Neural cell (in vitro differentiated cells): ENCODE results near the gene MYH7B. TPM values are rescaled to one million over a fixed set of nuclear protein-coding genes. Genes with fewer than 3 reads are reported as not detected.

ENCODE experiments used
- H2AFZ ChIP-seq: fragments of 200-600, 300-800 bp; sonication (generic), shearing (Covaris generic); 2 replicates; pipeline ENCODE4 v1.6.0; 2014; ENCODE audit warnings: low read depth, mild to moderate bottlenecking, antibody characterized with exemption, low read length, moderate library complexity
- H3F3A ChIP-seq: fragments of 200-600 bp; shearing (Covaris generic); 2 replicates; pipeline ENCODE4 v1.6.1; 2016; ENCODE audit warnings: mild to moderate bottlenecking, moderate library complexity, mixed read lengths, antibody characterized with exemption, low read length; ENCODE audit not compliant: insufficient read depth, poor library complexity, severe bottlenecking
- H3K27ac ChIP-seq: fragments of 200-600, 300-800 bp; sonication (generic), shearing (Covaris generic); 2 replicates; pipeline ENCODE4 v1.5.1; 2014; ENCODE audit warnings: mild to moderate bottlenecking, low read length, moderate library complexity
- H3K27me3 ChIP-seq: fragments of 300-800, 200-600 bp; sonication (generic), shearing (Covaris generic); 2 replicates; pipeline ENCODE4 v1.6.0; 2014; ENCODE audit warnings: mild to moderate bottlenecking, low read depth, low read length, moderate library complexity; ENCODE audit not compliant: insufficient read depth
- H3K36me3 ChIP-seq: fragments of 300-800, 200-600 bp; sonication (generic), shearing (Covaris generic); 2 replicates; pipeline ENCODE4 v1.5.1; 2014; ENCODE audit warnings: mild to moderate bottlenecking, antibody characterized with exemption, low read length, moderate library complexity; ENCODE audit not compliant: insufficient read depth
- H3K4me2 ChIP-seq: fragments of 300-800, 200-600 bp; sonication (generic), shearing (Covaris generic); 2 replicates; pipeline ENCODE4 v1.6.0; 2014; ENCODE audit warnings: mild to moderate bottlenecking, low read length
- H3K4me3 ChIP-seq: fragments of 300-800, 200-600 bp; sonication (generic), shearing (Covaris generic); 2 replicates; pipeline ENCODE4 v1.5.1; 2014; ENCODE audit warnings: mild to moderate bottlenecking, low read length, moderate library complexity
- H3K79me2 ChIP-seq: fragments of 200-600 bp; shearing (Covaris generic); replicated peaks from 2 replicates; pipeline ENCODE4 v1.6.0; 2014; ENCODE audit warnings: mild to moderate bottlenecking, low read length, moderate library complexity; ENCODE audit not compliant: insufficient read depth
- H3K9ac ChIP-seq: fragments of 300-800, 200-600 bp; sonication (generic), shearing (Covaris generic); 2 replicates; pipeline ENCODE4 v1.6.1; 2016; ENCODE audit warnings: mild to moderate bottlenecking, low read length, mixed read lengths
- H3K9me2 ChIP-seq: fragments of 200-600 bp; shearing (Covaris generic); 2 replicates; pipeline ENCODE4 v1.6.1; 2016; ENCODE audit warnings: mild to moderate bottlenecking, low read length, mixed read lengths; ENCODE audit not compliant: insufficient read depth
- H3K9me3 ChIP-seq: fragments of 200-600, 300-800 bp; sonication (generic), shearing (Covaris generic); 2 replicates; pipeline ENCODE4 v1.6.1; 2016; ENCODE audit warnings: mild to moderate bottlenecking, mixed run types, low read length, moderate library complexity, mixed read lengths
- H4K20me1 ChIP-seq: fragments of 200-600 bp; shearing (Covaris generic); 2 replicates; pipeline ENCODE4 v1.6.1; 2016; ENCODE audit warnings: mild to moderate bottlenecking, mixed run types; ENCODE audit not compliant: insufficient read depth
- EP300 ChIP-seq: fragments of 450-650 bp; conservative IDR thresholded peaks from 2 replicates; pipeline ENCODE4 v1.6.1; 2014; ENCODE audit warnings: antibody characterized with exemption, mild to moderate bottlenecking, moderate library complexity; ENCODE audit not compliant: poor library complexity, severe bottlenecking
- EZH2 ChIP-seq: fragments of 200-600, 300-800 bp; shearing (Covaris generic), sonication (generic); IDR thresholded peaks from 2 replicates; pipeline ENCODE4 v1.6.1; 2014; ENCODE audit warnings: antibody characterized with exemption, low read length, borderline replicate concordance, mild to moderate bottlenecking; ENCODE audit not compliant: insufficient read depth, poor library complexity, severe bottlenecking
- RAD21 ChIP-seq: fragments of 450-650 bp; conservative IDR thresholded peaks from 2 replicates; pipeline ENCODE4 v1.6.1; 2014; ENCODE audit warnings: antibody characterized with exemption, mild to moderate bottlenecking, moderate library complexity
- SMC3 ChIP-seq: fragments of 450-650 bp; conservative IDR thresholded peaks from 2 replicates; pipeline ENCODE4 v1.6.1; 2014; ENCODE audit warnings: antibody characterized with exemption, mild to moderate bottlenecking, moderate library complexity; ENCODE audit not compliant: poor library complexity
- TAF1 ChIP-seq: IDR thresholded peaks from 2 replicates; pipeline ENCODE4 v1.6.1; 2012; ENCODE audit warnings: low read depth
- polyA plus RNA-seq: library from polyadenylated mRNA; depleted of rRNA; stranded (reverse); fragments of >200 nt; gene quantifications from 2 replicates; pipeline ENCODE4 v1.2.3, GENCODE V29; 2014
- TF ChIP-seq, protein P1 (sequence below): fragments of 450-650 bp; IDR thresholded peaks from 2 replicates; pipeline ENCODE4 v1.5.1; 2014; ENCODE audit warnings: antibody characterized with exemption, mild to moderate bottlenecking, moderate library complexity; ENCODE audit not compliant: poor library complexity, severe bottlenecking
- TF ChIP-seq, protein P2 (sequence below): IDR thresholded peaks from 2 replicates; pipeline ENCODE4 v1.6.1; 2012; ENCODE audit warnings: borderline replicate concordance

Gene MYH7B
- polyA plus RNA-seq, 1 donor from 2014 or later: not detected

DNA sequence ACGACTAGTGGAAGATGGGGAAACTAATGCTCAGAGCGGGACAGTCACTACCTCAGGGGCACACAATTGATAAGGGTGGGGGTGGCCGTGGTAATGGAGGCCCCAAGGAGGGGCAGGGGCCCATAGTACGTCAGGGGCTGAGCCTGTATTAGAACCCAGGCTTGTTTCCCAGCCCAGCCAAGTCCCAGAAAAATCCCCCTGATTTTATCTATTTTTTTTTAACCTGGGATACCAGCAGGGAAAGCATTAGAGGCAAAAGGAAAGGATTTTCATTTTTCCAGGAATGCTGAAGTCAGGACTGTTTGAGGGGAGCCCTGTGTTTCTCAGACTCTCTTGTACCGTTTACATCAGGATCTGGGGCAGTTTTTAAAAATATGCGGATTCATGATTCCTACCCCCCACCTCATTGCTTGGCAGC is 382 bp downstream of the MYH7B start:
- peak overlapping the region; percentile 77 for H3K9ac ChIP-seq
- H3K27me3 ChIP-seq: no peaks in the 10 kb centered on the region
- H3K79me2 ChIP-seq: no peaks in the 10 kb centered on the region
- no peaks in the 10 kb centered on the region for H3K9me2 ChIP-seq
- peak overlapping the region; percentile 89 for H3K4me3 ChIP-seq
- H2AFZ ChIP-seq: peak overlapping the region; percentile 81
- H3K9me3 ChIP-seq: no peaks in the 10 kb centered on the region
- no peak for TF ChIP-seq SMC3
- TF ChIP-seq, protein P1, sequence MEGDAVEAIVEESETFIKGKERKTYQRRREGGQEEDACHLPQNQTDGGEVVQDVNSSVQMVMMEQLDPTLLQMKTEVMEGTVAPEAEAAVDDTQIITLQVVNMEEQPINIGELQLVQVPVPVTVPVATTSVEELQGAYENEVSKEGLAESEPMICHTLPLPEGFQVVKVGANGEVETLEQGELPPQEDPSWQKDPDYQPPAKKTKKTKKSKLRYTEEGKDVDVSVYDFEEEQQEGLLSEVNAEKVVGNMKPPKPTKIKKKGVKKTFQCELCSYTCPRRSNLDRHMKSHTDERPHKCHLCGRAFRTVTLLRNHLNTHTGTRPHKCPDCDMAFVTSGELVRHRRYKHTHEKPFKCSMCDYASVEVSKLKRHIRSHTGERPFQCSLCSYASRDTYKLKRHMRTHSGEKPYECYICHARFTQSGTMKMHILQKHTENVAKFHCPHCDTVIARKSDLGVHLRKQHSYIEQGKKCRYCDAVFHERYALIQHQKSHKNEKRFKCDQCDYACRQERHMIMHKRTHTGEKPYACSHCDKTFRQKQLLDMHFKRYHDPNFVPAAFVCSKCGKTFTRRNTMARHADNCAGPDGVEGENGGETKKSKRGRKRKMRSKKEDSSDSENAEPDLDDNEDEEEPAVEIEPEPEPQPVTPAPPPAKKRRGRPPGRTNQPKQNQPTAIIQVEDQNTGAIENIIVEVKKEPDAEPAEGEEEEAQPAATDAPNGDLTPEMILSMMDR: peak; percentile 20
- H3F3A ChIP-seq: no peaks in the 10 kb centered on the region
- H3K27ac ChIP-seq: peak overlapping the region; percentile 80
- no peaks in the 10 kb centered on the region for H3K36me3 ChIP-seq
- no peaks in the 10 kb centered on the region for H4K20me1 ChIP-seq
- H3K4me2 ChIP-seq: peak overlapping the region; percentile 43

DNA sequence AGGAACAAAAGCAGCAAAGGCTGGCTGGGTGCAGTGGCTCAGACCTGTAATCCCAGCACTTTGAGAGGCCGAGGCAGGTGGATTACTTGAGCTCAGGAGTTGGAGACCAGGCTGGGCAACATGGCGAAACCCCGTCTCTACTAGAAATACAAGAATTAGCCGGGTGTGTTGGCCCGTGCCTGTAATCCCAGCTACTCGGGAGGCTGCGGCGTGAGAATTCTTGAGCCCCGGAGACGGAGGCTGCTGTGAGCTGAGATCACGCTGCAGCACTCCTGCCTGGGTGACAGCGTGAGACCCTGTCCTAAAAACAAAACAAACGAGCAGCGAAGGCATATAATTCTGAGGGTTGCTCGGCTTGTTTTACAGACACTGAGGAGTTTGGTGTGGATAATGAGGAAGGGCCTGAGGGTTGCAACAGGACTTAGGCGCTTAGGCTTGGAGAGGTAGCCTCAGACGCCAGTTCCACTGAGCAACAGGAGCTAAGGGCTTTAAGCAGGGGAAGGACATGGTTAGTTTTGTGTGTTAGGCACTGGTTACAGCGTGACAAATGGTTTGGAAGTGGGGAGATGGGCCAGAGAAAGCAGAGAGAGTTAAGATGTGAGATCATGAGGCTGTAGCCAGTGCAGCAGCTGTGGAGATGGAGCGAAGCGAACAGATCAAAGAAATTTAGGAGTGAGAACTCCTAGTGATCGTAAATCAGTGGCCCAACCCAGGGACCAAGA is 1.2 kb downstream of the MYH7B start:
- Histone ChIP-seq H3F3A (no peaks in the 10 kb centered on the region), H2AFZ (no peak overlapping the region), H3K9ac (peak overlapping the region; percentile 77)

More for the DNA sequence above, 1.2 kb downstream of the MYH7B start:
- Histone ChIP-seq H3K9me2 (no peaks in the 10 kb centered on the region), H3K9me3 (no peaks in the 10 kb centered on the region), H3K79me2 (no peaks in the 10 kb centered on the region), H3K27me3 (no peaks in the 10 kb centered on the region), H3K36me3 (no peaks in the 10 kb centered on the region), H3K4me3 (no peak overlapping the region), H3K27ac (peak overlapping the region; percentile 80), H3K4me2 (no peak overlapping the region), H4K20me1 (no peaks in the 10 kb centered on the region)
- TF ChIP-seq, protein P2, sequence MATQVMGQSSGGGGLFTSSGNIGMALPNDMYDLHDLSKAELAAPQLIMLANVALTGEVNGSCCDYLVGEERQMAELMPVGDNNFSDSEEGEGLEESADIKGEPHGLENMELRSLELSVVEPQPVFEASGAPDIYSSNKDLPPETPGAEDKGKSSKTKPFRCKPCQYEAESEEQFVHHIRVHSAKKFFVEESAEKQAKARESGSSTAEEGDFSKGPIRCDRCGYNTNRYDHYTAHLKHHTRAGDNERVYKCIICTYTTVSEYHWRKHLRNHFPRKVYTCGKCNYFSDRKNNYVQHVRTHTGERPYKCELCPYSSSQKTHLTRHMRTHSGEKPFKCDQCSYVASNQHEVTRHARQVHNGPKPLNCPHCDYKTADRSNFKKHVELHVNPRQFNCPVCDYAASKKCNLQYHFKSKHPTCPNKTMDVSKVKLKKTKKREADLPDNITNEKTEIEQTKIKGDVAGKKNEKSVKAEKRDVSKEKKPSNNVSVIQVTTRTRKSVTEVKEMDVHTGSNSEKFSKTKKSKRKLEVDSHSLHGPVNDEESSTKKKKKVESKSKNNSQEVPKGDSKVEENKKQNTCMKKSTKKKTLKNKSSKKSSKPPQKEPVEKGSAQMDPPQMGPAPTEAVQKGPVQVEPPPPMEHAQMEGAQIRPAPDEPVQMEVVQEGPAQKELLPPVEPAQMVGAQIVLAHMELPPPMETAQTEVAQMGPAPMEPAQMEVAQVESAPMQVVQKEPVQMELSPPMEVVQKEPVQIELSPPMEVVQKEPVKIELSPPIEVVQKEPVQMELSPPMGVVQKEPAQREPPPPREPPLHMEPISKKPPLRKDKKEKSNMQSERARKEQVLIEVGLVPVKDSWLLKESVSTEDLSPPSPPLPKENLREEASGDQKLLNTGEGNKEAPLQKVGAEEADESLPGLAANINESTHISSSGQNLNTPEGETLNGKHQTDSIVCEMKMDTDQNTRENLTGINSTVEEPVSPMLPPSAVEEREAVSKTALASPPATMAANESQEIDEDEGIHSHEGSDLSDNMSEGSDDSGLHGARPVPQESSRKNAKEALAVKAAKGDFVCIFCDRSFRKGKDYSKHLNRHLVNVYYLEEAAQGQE: no peak
- TF ChIP-seq, protein P1: no peak
- TF ChIP-seq RAD21 (no peak), EP300 (no peak), TAF1 (no peak), EZH2 (no peak)
